ENCODE measurements around the gene KCNJ4. TPM values are rescaled to one million over a fixed set of nuclear protein-coding genes. Genes with fewer than 3 reads are reported as not detected.

KCNJ4 gene
- total RNA-seq, 1 donor from 2014 or later: 1.7 TPM

GRCh38 chr22:38427940-38428339, 27.1 kb downstream of the KCNJ4 start:
- H3K27ac Mint-ChIP-seq: no peak overlapping the region
- H3K36me3 Mint-ChIP-seq (ENCODE audit: insufficient read depth): no peaks in the 10 kb centered on the region
- no peak for TF ChIP-seq CTCF (IDR thresholded peaks at IDR 0.05; ENCODE audit: unreplicated experiment)
- no peaks in the 10 kb centered on the region for H3K9me3 Mint-ChIP-seq (ENCODE audit: low read depth)
- H3K27me3 Mint-ChIP-seq: no peaks in the 10 kb centered on the region
- H3K4me3 Mint-ChIP-seq (ENCODE audit: low read depth): no peak overlapping the region
- DNase-seq (ENCODE audit: low spot score, unreplicated experiment): no peak
- H3K4me1 Mint-ChIP-seq (ENCODE audit: low read depth): no peaks in the 10 kb centered on the region

GRCh38 chr22:38427465-38427864, 27.5 kb downstream of the KCNJ4 start:
- DNase-seq (ENCODE audit: low spot score, unreplicated experiment): no peak
- Mint-ChIP-seq H3K4me1 (ENCODE audit: low read depth) (no peaks in the 10 kb centered on the region), H3K4me3 (ENCODE audit: low read depth) (no peak overlapping the region), H3K36me3 (ENCODE audit: insufficient read depth) (no peaks in the 10 kb centered on the region), H3K9me3 (ENCODE audit: low read depth) (no peaks in the 10 kb centered on the region), H3K27me3 (no peaks in the 10 kb centered on the region), H3K27ac (no peak overlapping the region)
- TF ChIP-seq CTCF (IDR thresholded peaks at IDR 0.05; ENCODE audit: unreplicated experiment): no peak

GRCh38 chr22:38426628-38427027, 28.4 kb downstream of the KCNJ4 start:
- Mint-ChIP-seq H3K27ac (no peak overlapping the region), H3K4me1 (ENCODE audit: low read depth) (peaks cover 2% of the 10 kb centered on the region), H3K9me3 (ENCODE audit: low read depth) (no peaks in the 10 kb centered on the region), H3K27me3 (no peaks in the 10 kb centered on the region), H3K4me3 (ENCODE audit: low read depth) (no peak overlapping the region), H3K36me3 (ENCODE audit: insufficient read depth) (no peaks in the 10 kb centered on the region)
- DNase-seq (ENCODE audit: low spot score, unreplicated experiment): no peak
- TF ChIP-seq CTCF (IDR thresholded peaks at IDR 0.05; ENCODE audit: unreplicated experiment): no peak

- no peak for TF ChIP-seq CTCF (IDR thresholded peaks at IDR 0.05; ENCODE audit: unreplicated experiment)
- no peak for DNase-seq (ENCODE audit: low spot score, unreplicated experiment)
- H3K4me3 Mint-ChIP-seq (ENCODE audit: low read depth): no peak overlapping the region
- H3K36me3 Mint-ChIP-seq (ENCODE audit: insufficient read depth): no peaks in the 10 kb centered on the region
- H3K27me3 Mint-ChIP-seq: no peaks in the 10 kb centered on the region
- H3K27ac Mint-ChIP-seq: no peak overlapping the region
- H3K4me1 Mint-ChIP-seq (ENCODE audit: low read depth): peaks cover 2% of the 10 kb centered on the region
- H3K9me3 Mint-ChIP-seq (ENCODE audit: low read depth): no peaks in the 10 kb centered on the region
Observed at GRCh38 chr22:38424525-38425080, 30.4 kb downstream of the KCNJ4 start.

DNA sequence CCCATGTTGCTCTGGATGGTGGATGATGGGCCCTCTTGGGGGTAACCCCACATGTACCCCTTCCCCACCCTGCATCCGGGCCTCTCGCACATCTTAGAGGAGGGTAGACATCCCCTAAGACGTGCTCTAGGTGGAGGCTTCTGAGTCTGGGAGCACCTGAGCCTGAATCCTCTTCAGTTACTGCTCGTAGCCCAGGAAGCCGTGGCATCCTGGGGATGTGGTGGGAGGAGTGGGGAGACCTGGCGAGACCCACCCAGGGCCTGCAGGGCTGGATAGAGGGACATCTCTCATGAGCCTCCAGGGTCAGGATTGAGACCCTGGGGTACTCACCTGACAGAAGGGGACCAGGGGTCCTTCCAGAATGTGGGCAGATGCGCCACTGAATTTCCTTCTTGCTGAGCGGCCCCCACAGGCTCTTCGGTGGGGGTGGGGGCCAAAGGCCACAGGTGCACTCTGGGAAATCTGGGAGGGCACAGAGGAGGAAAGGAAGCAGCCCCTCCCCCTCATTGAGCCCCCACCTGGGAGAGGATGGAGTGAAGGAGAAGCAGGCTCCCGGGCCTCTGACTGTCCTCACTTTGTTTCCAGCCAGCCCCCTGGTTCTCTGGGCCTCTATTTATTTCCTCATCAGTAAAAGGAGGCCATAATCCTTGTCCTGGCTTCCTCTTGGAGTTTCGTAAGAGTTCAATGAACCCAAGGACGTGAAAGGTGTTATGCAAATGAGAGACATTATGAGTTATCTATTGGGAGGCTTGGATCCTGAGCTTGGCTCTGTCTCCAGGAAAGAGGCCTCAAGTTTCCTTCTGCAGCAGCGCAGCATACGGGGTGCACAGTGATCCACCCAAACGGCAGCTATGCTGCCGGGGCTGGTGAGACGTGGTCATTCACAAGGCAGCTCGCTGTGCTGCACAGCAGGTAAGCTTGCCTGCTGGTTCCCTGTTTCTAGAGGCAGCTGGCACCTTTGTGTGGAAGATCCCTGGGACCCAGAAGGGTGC, 31.2 kb downstream of the KCNJ4 start:
- Mint-ChIP-seq H3K4me1 (ENCODE audit: low read depth) (peaks cover 2% of the 10 kb centered on the region), H3K27me3 (peaks cover 3% of the 10 kb centered on the region), H3K9me3 (ENCODE audit: low read depth) (no peaks in the 10 kb centered on the region), H3K4me3 (ENCODE audit: low read depth) (no peak overlapping the region), H3K27ac (no peak overlapping the region), H3K36me3 (ENCODE audit: insufficient read depth) (no peaks in the 10 kb centered on the region)
- DNase-seq (ENCODE audit: low spot score, unreplicated experiment): no peak
- no peak for TF ChIP-seq CTCF (IDR thresholded peaks at IDR 0.05; ENCODE audit: unreplicated experiment)

Measured in progenitor cell of endocrine pancreas (in vitro differentiated cells).